ENCODE results near the gene PIGK.

PIGK gene

GRCh38 chr1:77095236-77095635 is 124.0 kb downstream of the PIGK start:
- H4K8ac ChIP-seq (ENCODE audit: low read depth, low read length) = no peak overlapping the region
- WGBS (ENCODE audit: extremely low coverage, insufficient coverage, low lambda C conversion rate) = no CpG with 5 or more reads among the region's 1 CpG
- no peak for DNase-seq

GRCh38 chr1:77089756-77090155 is 129.5 kb downstream of the PIGK start:
- 0% methylated on average over 1 of the region's 2 CpGs for WGBS (ENCODE audit: extremely low coverage, insufficient coverage, low lambda C conversion rate)
- no peak overlapping the region for H3K9ac ChIP-seq (ENCODE audit: low read length)
- no peak overlapping the region for H3K27ac ChIP-seq (ENCODE audit: low read depth, low read length)
- no peak overlapping the region for H2BK5ac ChIP-seq (ENCODE audit: low read length)
- H4K8ac ChIP-seq (ENCODE audit: low read depth, low read length) = no peak overlapping the region
- H3K4me2 ChIP-seq (ENCODE audit: low read length) = no peak overlapping the region
- H2AK5ac ChIP-seq (ENCODE audit: low read length) = no peak overlapping the region
- no peak overlapping the region for H3K23ac ChIP-seq (ENCODE audit: low read length)
- H3K56ac ChIP-seq (ENCODE audit: low read length) = no peak overlapping the region
- no peak overlapping the region for H4K5ac ChIP-seq (ENCODE audit: low read length)
- no peaks in the 10 kb centered on the region for H3K27me3 ChIP-seq (ENCODE audit: insufficient read depth, low read length, poor library complexity)
- no peaks in the 10 kb centered on the region for H3K36me3 ChIP-seq (ENCODE audit: control insufficient read depth, insufficient read depth, low read length)
- H3K79me2 ChIP-seq (ENCODE audit: control insufficient read depth, insufficient read depth, low read length) = no peaks in the 10 kb centered on the region
- H3K18ac ChIP-seq (ENCODE audit: low read length) = no peak overlapping the region
- H2BK15ac ChIP-seq (replicated peaks; ENCODE audit: low read depth) = no peak overlapping the region
- H3K4me3 ChIP-seq (ENCODE audit: low read length) = no peak overlapping the region
- H3K4me1 ChIP-seq (ENCODE audit: control insufficient read depth, low read depth, low read length) = no peaks in the 10 kb centered on the region
- H3K79me1 ChIP-seq (ENCODE audit: low read length) = no peaks in the 10 kb centered on the region
- DNase-seq = no peak
- no peak overlapping the region for H2BK120ac ChIP-seq (ENCODE audit: low read depth, low read length)
- H3K4ac ChIP-seq (ENCODE audit: low read depth, low read length) = no peak overlapping the region

More at GRCh38 chr1:77095236-77095635, 124.0 kb downstream of the PIGK start:
- Histone ChIP-seq H3K4me1 (ENCODE audit: control insufficient read depth, low read depth, low read length) (no peaks in the 10 kb centered on the region), H4K5ac (ENCODE audit: low read length) (no peak overlapping the region), H3K9ac (ENCODE audit: low read length) (no peak overlapping the region), H3K4ac (ENCODE audit: low read depth, low read length) (no peak overlapping the region), H3K4me2 (ENCODE audit: low read length) (no peak overlapping the region), H3K23ac (ENCODE audit: low read length) (no peak overlapping the region), H2BK5ac (ENCODE audit: low read length) (no peak overlapping the region), H3K56ac (ENCODE audit: low read length) (no peak overlapping the region), H2BK120ac (ENCODE audit: low read depth, low read length) (no peak overlapping the region), H2AK5ac (ENCODE audit: low read length) (no peak overlapping the region), H3K27me3 (ENCODE audit: insufficient read depth, low read length, poor library complexity) (peaks cover 2% of the 10 kb centered on the region), H3K4me3 (ENCODE audit: low read length) (no peak overlapping the region), H3K79me1 (ENCODE audit: low read length) (no peaks in the 10 kb centered on the region), H2BK15ac (replicated peaks; ENCODE audit: low read depth) (no peak overlapping the region), H3K79me2 (ENCODE audit: control insufficient read depth, insufficient read depth, low read length) (no peaks in the 10 kb centered on the region), H3K27ac (ENCODE audit: low read depth, low read length) (no peak overlapping the region), H3K36me3 (ENCODE audit: control insufficient read depth, insufficient read depth, low read length) (no peaks in the 10 kb centered on the region), H3K18ac (ENCODE audit: low read length) (no peak overlapping the region)

GRCh38 chr1:77085109-77085508 is 134.1 kb downstream of the PIGK start:
- WGBS (ENCODE audit: extremely low coverage, insufficient coverage, low lambda C conversion rate) = no CpG with 5 or more reads among the region's 1 CpG
- peak; percentile 27 for DNase-seq

GRCh38 chr1:77084457-77084856 is 134.8 kb downstream of the PIGK start:
- peak; percentile 41 for DNase-seq
- Histone ChIP-seq H3K4ac (ENCODE audit: low read depth, low read length) (no peak overlapping the region), H3K79me1 (ENCODE audit: low read length) (no peaks in the 10 kb centered on the region), H2BK5ac (ENCODE audit: low read length) (no peak overlapping the region), H4K8ac (ENCODE audit: low read depth, low read length) (no peak overlapping the region), H3K56ac (ENCODE audit: low read length) (no peak overlapping the region), H4K5ac (ENCODE audit: low read length) (no peak overlapping the region), H3K4me2 (ENCODE audit: low read length) (no peak overlapping the region), H3K36me3 (ENCODE audit: control insufficient read depth, insufficient read depth, low read length) (no peaks in the 10 kb centered on the region), H2AK5ac (ENCODE audit: low read length) (no peak overlapping the region), H3K4me3 (ENCODE audit: low read length) (no peak overlapping the region), H3K27ac (ENCODE audit: low read depth, low read length) (no peak overlapping the region), H2BK120ac (ENCODE audit: low read depth, low read length) (no peak overlapping the region), H2BK15ac (replicated peaks; ENCODE audit: low read depth) (no peak overlapping the region), H3K4me1 (ENCODE audit: control insufficient read depth, low read depth, low read length) (no peaks in the 10 kb centered on the region), H3K23ac (ENCODE audit: low read length) (no peak overlapping the region), H3K9ac (ENCODE audit: low read length) (no peak overlapping the region), H3K79me2 (ENCODE audit: control insufficient read depth, insufficient read depth, low read length) (no peaks in the 10 kb centered on the region), H3K27me3 (ENCODE audit: insufficient read depth, low read length, poor library complexity) (no peaks in the 10 kb centered on the region), H3K18ac (ENCODE audit: low read length) (no peak overlapping the region)
- no CpG with 5 or more reads among the region's 2 CpGs for WGBS (ENCODE audit: extremely low coverage, insufficient coverage, low lambda C conversion rate)

More at GRCh38 chr1:77085109-77085508, 134.1 kb downstream of the PIGK start:
- no peak overlapping the region for H2AK5ac ChIP-seq (ENCODE audit: low read length)
- H3K9ac ChIP-seq (ENCODE audit: low read length) = no peak overlapping the region
- no peak overlapping the region for H3K4me3 ChIP-seq (ENCODE audit: low read length)
- no peaks in the 10 kb centered on the region for H3K36me3 ChIP-seq (ENCODE audit: control insufficient read depth, insufficient read depth, low read length)
- no peak overlapping the region for H3K27ac ChIP-seq (ENCODE audit: low read depth, low read length)
- no peak overlapping the region for H4K8ac ChIP-seq (ENCODE audit: low read depth, low read length)
- no peak overlapping the region for H3K4me2 ChIP-seq (ENCODE audit: low read length)
- no peaks in the 10 kb centered on the region for H3K27me3 ChIP-seq (ENCODE audit: insufficient read depth, low read length, poor library complexity)
- no peak overlapping the region for H3K18ac ChIP-seq (ENCODE audit: low read length)
- no peak overlapping the region for H3K23ac ChIP-seq (ENCODE audit: low read length)
- no peaks in the 10 kb centered on the region for H3K79me2 ChIP-seq (ENCODE audit: control insufficient read depth, insufficient read depth, low read length)
- no peak overlapping the region for H2BK15ac ChIP-seq (replicated peaks; ENCODE audit: low read depth)
- no peak overlapping the region for H2BK120ac ChIP-seq (ENCODE audit: low read depth, low read length)
- H3K4ac ChIP-seq (ENCODE audit: low read depth, low read length) = no peak overlapping the region
- H4K5ac ChIP-seq (ENCODE audit: low read length) = no peak overlapping the region
- H2BK5ac ChIP-seq (ENCODE audit: low read length) = no peak overlapping the region
- H3K4me1 ChIP-seq (ENCODE audit: control insufficient read depth, low read depth, low read length) = no peaks in the 10 kb centered on the region
- H3K79me1 ChIP-seq (ENCODE audit: low read length) = no peaks in the 10 kb centered on the region
- H3K56ac ChIP-seq (ENCODE audit: low read length) = no peak overlapping the region

GRCh38 chr1:77081834-77082233 is 137.4 kb downstream of the PIGK start:
- no peak overlapping the region for H3K9ac ChIP-seq (ENCODE audit: low read length)
- no peak overlapping the region for H4K8ac ChIP-seq (ENCODE audit: low read depth, low read length)
- no peak overlapping the region for H3K4me3 ChIP-seq (ENCODE audit: low read length)
- no peak for DNase-seq
- no peaks in the 10 kb centered on the region for H3K79me1 ChIP-seq (ENCODE audit: low read length)
- no peak overlapping the region for H4K5ac ChIP-seq (ENCODE audit: low read length)
- H3K27ac ChIP-seq (ENCODE audit: low read depth, low read length) = no peak overlapping the region
- no peak overlapping the region for H3K23ac ChIP-seq (ENCODE audit: low read length)
- no CpG with 5 or more reads among the region's 4 CpGs for WGBS (ENCODE audit: extremely low coverage, insufficient coverage, low lambda C conversion rate)
- no peak overlapping the region for H3K4ac ChIP-seq (ENCODE audit: low read depth, low read length)
- no peak overlapping the region for H3K4me2 ChIP-seq (ENCODE audit: low read length)
- no peak overlapping the region for H2BK5ac ChIP-seq (ENCODE audit: low read length)
- H3K4me1 ChIP-seq (ENCODE audit: control insufficient read depth, low read depth, low read length) = no peaks in the 10 kb centered on the region
- no peaks in the 10 kb centered on the region for H3K27me3 ChIP-seq (ENCODE audit: insufficient read depth, low read length, poor library complexity)
- H3K36me3 ChIP-seq (ENCODE audit: control insufficient read depth, insufficient read depth, low read length) = no peaks in the 10 kb centered on the region
- no peak overlapping the region for H2AK5ac ChIP-seq (ENCODE audit: low read length)
- H3K18ac ChIP-seq (ENCODE audit: low read length) = no peak overlapping the region
- no peak overlapping the region for H2BK15ac ChIP-seq (replicated peaks; ENCODE audit: low read depth)
- no peak overlapping the region for H3K56ac ChIP-seq (ENCODE audit: low read length)
- no peaks in the 10 kb centered on the region for H3K79me2 ChIP-seq (ENCODE audit: control insufficient read depth, insufficient read depth, low read length)
- no peak overlapping the region for H2BK120ac ChIP-seq (ENCODE audit: low read depth, low read length)

- H3K27ac ChIP-seq (ENCODE audit: low read depth, low read length) = no peak overlapping the region
- no CpG with 5 or more reads among the region's 2 CpGs for WGBS (ENCODE audit: extremely low coverage, insufficient coverage, low lambda C conversion rate)
- no peak overlapping the region for H3K56ac ChIP-seq (ENCODE audit: low read length)
- H3K23ac ChIP-seq (ENCODE audit: low read length) = no peak overlapping the region
- no peak overlapping the region for H2BK5ac ChIP-seq (ENCODE audit: low read length)
- DNase-seq = no peak
- H3K79me2 ChIP-seq (ENCODE audit: control insufficient read depth, insufficient read depth, low read length) = no peaks in the 10 kb centered on the region
- no peak overlapping the region for H3K4me3 ChIP-seq (ENCODE audit: low read length)
- H3K79me1 ChIP-seq (ENCODE audit: low read length) = no peaks in the 10 kb centered on the region
- no peak overlapping the region for H4K8ac ChIP-seq (ENCODE audit: low read depth, low read length)
- H3K18ac ChIP-seq (ENCODE audit: low read length) = no peak overlapping the region
- no peak overlapping the region for H2BK120ac ChIP-seq (ENCODE audit: low read depth, low read length)
- H3K4me2 ChIP-seq (ENCODE audit: low read length) = no peak overlapping the region
- no peaks in the 10 kb centered on the region for H3K36me3 ChIP-seq (ENCODE audit: control insufficient read depth, insufficient read depth, low read length)
- no peaks in the 10 kb centered on the region for H3K27me3 ChIP-seq (ENCODE audit: insufficient read depth, low read length, poor library complexity)
- H3K4ac ChIP-seq (ENCODE audit: low read depth, low read length) = no peak overlapping the region
- H3K4me1 ChIP-seq (ENCODE audit: control insufficient read depth, low read depth, low read length) = no peaks in the 10 kb centered on the region
- H4K5ac ChIP-seq (ENCODE audit: low read length) = no peak overlapping the region
- H2BK15ac ChIP-seq (replicated peaks; ENCODE audit: low read depth) = no peak overlapping the region
- H2AK5ac ChIP-seq (ENCODE audit: low read length) = no peak overlapping the region
- H3K9ac ChIP-seq (ENCODE audit: low read length) = no peak overlapping the region
Observed at GRCh38 chr1:77076759-77077158, 142.5 kb downstream of the PIGK start.
